ENCODE measurements around the gene DUSP7. TPM values are rescaled to one million over a fixed set of nuclear protein-coding genes. Genes with fewer than 3 reads are reported as not detected.

The DUSP7 gene
- total RNA-seq, 1 donor from 2014 or later: 24.9 TPM

DNA sequence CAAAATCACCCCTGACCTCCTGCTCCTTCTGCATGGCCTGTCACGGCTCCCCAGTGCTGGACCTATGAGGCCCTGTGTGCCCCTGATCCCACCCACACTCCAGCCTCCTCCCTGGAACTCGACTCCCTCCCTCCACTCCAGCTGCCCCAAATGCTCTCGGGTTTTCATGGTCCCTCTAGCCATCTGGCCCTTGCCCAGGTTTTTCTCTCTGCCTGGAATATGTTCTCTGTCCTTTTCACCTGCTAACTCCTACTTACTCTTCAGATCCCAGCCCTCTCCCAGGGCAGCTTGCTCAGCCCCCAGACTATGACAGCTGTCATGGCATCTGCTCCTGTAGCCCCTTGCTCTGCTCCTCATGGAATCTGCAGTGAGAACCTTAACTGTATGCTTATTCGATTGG, 30.3 kb downstream of the DUSP7 start:
- Histone ChIP-seq H3K36me3 (ENCODE audit: insufficient read depth, low read length) (no peaks in the 10 kb centered on the region), H4K20me1 (ENCODE audit: insufficient read depth, low read length) (no peaks in the 10 kb centered on the region), H3K27me3 (ENCODE audit: insufficient read depth, low read length) (no peaks in the 10 kb centered on the region), H3K9me3 (ENCODE audit: insufficient read depth, low read depth, low read length) (no peaks in the 10 kb centered on the region), H3K79me2 (ENCODE audit: insufficient read depth, low read length) (no peaks in the 10 kb centered on the region), H3K4me1 (ENCODE audit: insufficient read depth, low read length) (peaks cover 10% of the 10 kb centered on the region), H2AFZ (ENCODE audit: low read depth, low read length) (no peak overlapping the region), H3K9ac (ENCODE audit: low read length) (no peak overlapping the region), H3K4me3 (ENCODE audit: insufficient read depth, low read depth, low read length) (no peak overlapping the region), H3K27ac (ENCODE audit: low read depth, low read length) (no peak overlapping the region), H3K4me2 (ENCODE audit: low read length) (no peak overlapping the region)
- no peak for TF ChIP-seq EZH2 (IDR thresholded peaks at IDR 0.05; ENCODE audit: insufficient read depth, low read length)
- TF ChIP-seq, protein P1, sequence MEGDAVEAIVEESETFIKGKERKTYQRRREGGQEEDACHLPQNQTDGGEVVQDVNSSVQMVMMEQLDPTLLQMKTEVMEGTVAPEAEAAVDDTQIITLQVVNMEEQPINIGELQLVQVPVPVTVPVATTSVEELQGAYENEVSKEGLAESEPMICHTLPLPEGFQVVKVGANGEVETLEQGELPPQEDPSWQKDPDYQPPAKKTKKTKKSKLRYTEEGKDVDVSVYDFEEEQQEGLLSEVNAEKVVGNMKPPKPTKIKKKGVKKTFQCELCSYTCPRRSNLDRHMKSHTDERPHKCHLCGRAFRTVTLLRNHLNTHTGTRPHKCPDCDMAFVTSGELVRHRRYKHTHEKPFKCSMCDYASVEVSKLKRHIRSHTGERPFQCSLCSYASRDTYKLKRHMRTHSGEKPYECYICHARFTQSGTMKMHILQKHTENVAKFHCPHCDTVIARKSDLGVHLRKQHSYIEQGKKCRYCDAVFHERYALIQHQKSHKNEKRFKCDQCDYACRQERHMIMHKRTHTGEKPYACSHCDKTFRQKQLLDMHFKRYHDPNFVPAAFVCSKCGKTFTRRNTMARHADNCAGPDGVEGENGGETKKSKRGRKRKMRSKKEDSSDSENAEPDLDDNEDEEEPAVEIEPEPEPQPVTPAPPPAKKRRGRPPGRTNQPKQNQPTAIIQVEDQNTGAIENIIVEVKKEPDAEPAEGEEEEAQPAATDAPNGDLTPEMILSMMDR (IDR thresholded peaks at IDR 0.05; ENCODE audit: insufficient read depth, low read depth, low read length): no peak
- DNase-seq (ENCODE audit: low read depth) (no peak), FAIRE-seq (no peak)
- peaks cover 33% of the 10 kb centered on the region for H3K4me1 Mint-ChIP-seq (ENCODE audit: low read depth, unreplicated experiment)
- peaks cover 4% of the 10 kb centered on the region for H3K27me3 Mint-ChIP-seq (ENCODE audit: low read depth, unreplicated experiment)
- H3K9me3 Mint-ChIP-seq (ENCODE audit: unreplicated experiment): peaks cover 4% of the 10 kb centered on the region
- no peak overlapping the region for H3K4me3 Mint-ChIP-seq (ENCODE audit: unreplicated experiment)
- no peak overlapping the region for H3K27ac Mint-ChIP-seq (ENCODE audit: unreplicated experiment)
- H3K36me3 Mint-ChIP-seq (ENCODE audit: low read depth, unreplicated experiment): peaks cover under 1% of the 10 kb centered on the region

DNA sequence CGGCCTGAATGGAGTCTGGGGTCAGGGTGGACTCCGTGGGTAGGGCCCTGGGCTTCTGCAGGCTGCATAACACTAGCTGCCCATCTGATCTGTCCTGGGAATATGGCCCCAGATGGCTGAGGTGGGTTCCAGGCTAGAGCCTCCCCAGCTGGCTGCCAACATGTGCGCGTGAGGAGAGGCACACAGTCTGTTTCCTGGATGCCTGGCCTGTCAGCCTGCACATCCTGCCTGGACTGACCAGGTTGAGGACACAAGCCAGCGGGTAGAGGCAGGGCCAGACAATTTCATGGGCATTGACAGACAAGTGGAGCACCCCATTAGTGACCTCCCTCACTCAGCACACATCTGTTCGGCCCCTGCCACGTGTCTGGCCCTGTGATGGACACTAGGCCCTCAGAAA, 30.9 kb downstream of the DUSP7 start:
- H3K4me3 Mint-ChIP-seq (ENCODE audit: unreplicated experiment): no peak overlapping the region
- FAIRE-seq: no peak
- H3K4me3 ChIP-seq (ENCODE audit: insufficient read depth, low read depth, low read length): no peak overlapping the region

More for the DNA sequence above, 30.9 kb downstream of the DUSP7 start:
- no peaks in the 10 kb centered on the region for H3K9me3 ChIP-seq (ENCODE audit: insufficient read depth, low read depth, low read length)
- no peaks in the 10 kb centered on the region for H3K36me3 ChIP-seq (ENCODE audit: insufficient read depth, low read length)
- Mint-ChIP-seq H3K27ac (ENCODE audit: unreplicated experiment) (no peak overlapping the region), H3K27me3 (ENCODE audit: low read depth, unreplicated experiment) (peaks cover 4% of the 10 kb centered on the region), H3K4me1 (ENCODE audit: low read depth, unreplicated experiment) (peaks cover 34% of the 10 kb centered on the region), H3K36me3 (ENCODE audit: low read depth, unreplicated experiment) (no peaks in the 10 kb centered on the region), H3K9me3 (ENCODE audit: unreplicated experiment) (peaks cover 3% of the 10 kb centered on the region)
- H3K79me2 ChIP-seq (ENCODE audit: insufficient read depth, low read length): no peaks in the 10 kb centered on the region
- H3K9ac ChIP-seq (ENCODE audit: low read length): no peak overlapping the region
- no peak overlapping the region for H2AFZ ChIP-seq (ENCODE audit: low read depth, low read length)
- peaks cover 10% of the 10 kb centered on the region for H3K4me1 ChIP-seq (ENCODE audit: insufficient read depth, low read length)
- H3K27me3 ChIP-seq (ENCODE audit: insufficient read depth, low read length): no peaks in the 10 kb centered on the region
- TF ChIP-seq, protein P1 (IDR thresholded peaks at IDR 0.05; ENCODE audit: insufficient read depth, low read depth, low read length): no peak
- no peak for TF ChIP-seq EZH2 (IDR thresholded peaks at IDR 0.05; ENCODE audit: insufficient read depth, low read length)
- H3K27ac ChIP-seq (ENCODE audit: low read depth, low read length): no peak overlapping the region
- no peak overlapping the region for H3K4me2 ChIP-seq (ENCODE audit: low read length)
- no peak for DNase-seq (ENCODE audit: low read depth)
- no peaks in the 10 kb centered on the region for H4K20me1 ChIP-seq (ENCODE audit: insufficient read depth, low read length)
